ENCODE results near the gene SDK1.
"Not testable (repeated sequence)": the region's sequence is repeated elsewhere in the genome, so short reads cannot be mapped to it uniquely, and the experiment has no call there.

- TF ChIP-seq EZH2phosphoT487 (IDR thresholded peaks at IDR 0.05; ENCODE audit: insufficient read depth, low read depth); EZH2 (IDR thresholded peaks at IDR 0.05; ENCODE audit: insufficient read depth, poor library complexity, severe bottlenecking): not testable (repeated sequence)
Observed at GRCh38 chr7:3941706-3942105, 640.7 kb downstream of the SDK1 start.

Data from GM23248 (cell line).